GM12891 (cell line): ENCODE results near the gene PON3.

Experiments
- DNase-seq: peaks from one replicate; pipeline ENCODE4 v3.0.0; 2011; ENCODE audit warnings: low spot score; ENCODE audit not compliant: insufficient read length
- FAIRE-seq: peaks from 2 replicates; lab custom pipeline; 2011; peaks lifted over from hg19 to GRCh38; lab: Jason Lieb, UNC
- PAX5 ChIP-seq: IDR thresholded peaks from 2 replicates; pipeline ENCODE4 v1.6.1; 2011; ENCODE audit warnings: low read length, moderate library complexity, mild to moderate bottlenecking; ENCODE audit not compliant: insufficient read depth, severe bottlenecking
- POLR2A ChIP-seq: IDR thresholded peaks from 2 replicates; pipeline ENCODE4 v1.6.1; 2011; ENCODE audit warnings: low read depth, low read length, control low read depth
- POLR2AphosphoS5 ChIP-seq: IDR thresholded peaks from 2 replicates; pipeline ENCODE4 v1.6.1; 2011; ENCODE audit warnings: low read depth, low read length, control low read depth
- POU2F2 ChIP-seq: IDR thresholded peaks from 2 replicates; pipeline ENCODE4 v1.6.1; 2011; ENCODE audit warnings: low read depth, mild to moderate bottlenecking, control low read depth, low read length, moderate library complexity
- SPI1 ChIP-seq: IDR thresholded peaks from 2 replicates; pipeline ENCODE4 v1.6.1; 2011; ENCODE audit warnings: low read depth, low read length, control low read depth
- TAF1 ChIP-seq: IDR thresholded peaks from 2 replicates; pipeline ENCODE4 v1.6.1; 2011; ENCODE audit warnings: low read depth, low read length, control low read depth

PON3 gene

GRCh38 chr7:95367606-95368005, 28.6 kb downstream of the PON3 start:
- FAIRE-seq (no peak), DNase-seq (no peak)
- no peak for TF ChIP-seq POLR2A
- no peak for TF ChIP-seq PAX5
- no peak for TF ChIP-seq POU2F2
- TF ChIP-seq SPI1, result no peak
- TF ChIP-seq POLR2AphosphoS5, result no peak
- TF ChIP-seq TAF1, result no peak

- DNase-seq (no peak), FAIRE-seq (no peak)
- TF ChIP-seq POLR2A (no peak), SPI1 (no peak), POU2F2 (no peak), TAF1 (no peak), PAX5 (no peak), POLR2AphosphoS5 (no peak)
Measured at GRCh38 chr7:95365151-95365550, 31.0 kb downstream of the PON3 start.

- FAIRE-seq (no peak), DNase-seq (no peak)
- TF ChIP-seq POLR2AphosphoS5, result no peak
- no peak for TF ChIP-seq POU2F2
Measured at GRCh38 chr7:95357623-95358022, 38.6 kb downstream of the PON3 start.

GRCh38 chr7:95342642-95343307, 53.4 kb downstream of the PON3 start:
- no peak for DNase-seq
- no peak for FAIRE-seq
- TF ChIP-seq SPI1 (no peak), POU2F2 (no peak), POLR2AphosphoS5 (no peak), POLR2A (no peak), PAX5 (no peak), TAF1 (no peak)

- DNase-seq, result no peak
- no peak for FAIRE-seq
- TF ChIP-seq POLR2AphosphoS5 (no peak), TAF1 (no peak), PAX5 (no peak), POU2F2 (no peak), SPI1 (no peak), POLR2A (no peak)
Measured at GRCh38 chr7:95342029-95342428, 54.1 kb downstream of the PON3 start.

GRCh38 chr7:95340491-95340890, 55.7 kb downstream of the PON3 start:
- DNase-seq, result no peak
- no peak for FAIRE-seq

GRCh38 chr7:95338832-95339231, 57.3 kb downstream of the PON3 start:
- no peak for FAIRE-seq

More at GRCh38 chr7:95340491-95340890, 55.7 kb downstream of the PON3 start:
- no peak for TF ChIP-seq PAX5

GRCh38 chr7:95335093-95335492, 61.1 kb downstream of the PON3 start:
- no peak for FAIRE-seq
- TF ChIP-seq POU2F2 (no peak), POLR2A (no peak), PAX5 (no peak), POLR2AphosphoS5 (no peak), SPI1 (no peak), TAF1 (no peak)
- DNase-seq, result no peak

More at GRCh38 chr7:95338832-95339231, 57.3 kb downstream of the PON3 start:
- no peak for DNase-seq
- TF ChIP-seq POLR2AphosphoS5 (no peak), SPI1 (no peak), PAX5 (no peak), POLR2A (no peak), POU2F2 (no peak), TAF1 (no peak)

GRCh38 chr7:95334447-95334846, 61.7 kb downstream of the PON3 start:
- no peak for FAIRE-seq
- no peak for TF ChIP-seq POLR2A
- no peak for TF ChIP-seq POLR2AphosphoS5
- no peak for TF ChIP-seq TAF1
- TF ChIP-seq SPI1, result no peak
- TF ChIP-seq PAX5, result no peak
- no peak for TF ChIP-seq POU2F2
- no peak for DNase-seq

GRCh38 chr7:95330961-95331337, 65.2 kb downstream of the PON3 start:
- TF ChIP-seq POLR2AphosphoS5, result no peak
- TF ChIP-seq POU2F2, result no peak
- no peak for TF ChIP-seq POLR2A
- no peak for TF ChIP-seq SPI1
- TF ChIP-seq TAF1, result no peak
- TF ChIP-seq PAX5, result no peak
- DNase-seq (no peak), FAIRE-seq (no peak)
